ENCODE data around the gene TBCK.

Gene TBCK

DNA sequence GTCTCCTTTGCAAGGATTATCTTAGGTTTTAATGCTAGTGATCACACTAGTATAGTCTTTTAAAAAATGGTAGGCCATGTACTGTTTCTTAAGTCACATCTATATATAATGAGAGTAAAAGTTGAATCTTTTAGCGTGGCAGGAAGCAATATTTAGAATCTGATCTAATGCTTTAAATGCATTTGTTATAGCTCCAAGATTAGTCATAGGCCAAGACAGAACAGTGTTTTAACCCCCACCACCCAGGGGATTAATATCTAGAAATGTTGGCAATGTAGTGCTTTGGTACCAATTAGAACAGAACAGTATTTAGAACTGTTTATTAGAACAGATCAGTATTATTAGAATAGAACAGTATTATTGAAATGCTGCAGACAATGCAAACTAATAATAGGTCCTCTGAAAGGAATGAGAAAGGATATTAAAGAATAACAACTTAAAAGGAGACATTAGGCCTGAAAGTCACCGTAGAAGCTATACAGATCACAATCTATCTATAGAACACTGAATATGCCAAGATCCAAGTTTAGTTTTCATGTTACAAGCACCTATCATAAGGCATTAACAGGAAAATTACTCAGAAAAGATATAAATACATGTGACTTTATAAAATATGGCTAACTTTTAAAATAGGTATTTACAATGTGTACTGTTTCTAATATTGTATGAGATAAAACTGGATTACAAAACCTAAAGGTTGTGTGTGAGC, 274.6 kb downstream of the TBCK start:
- H3K4me3 ChIP-seq (ENCODE audit: low read length) = no peak overlapping the region
- TF ChIP-seq, protein P1, sequence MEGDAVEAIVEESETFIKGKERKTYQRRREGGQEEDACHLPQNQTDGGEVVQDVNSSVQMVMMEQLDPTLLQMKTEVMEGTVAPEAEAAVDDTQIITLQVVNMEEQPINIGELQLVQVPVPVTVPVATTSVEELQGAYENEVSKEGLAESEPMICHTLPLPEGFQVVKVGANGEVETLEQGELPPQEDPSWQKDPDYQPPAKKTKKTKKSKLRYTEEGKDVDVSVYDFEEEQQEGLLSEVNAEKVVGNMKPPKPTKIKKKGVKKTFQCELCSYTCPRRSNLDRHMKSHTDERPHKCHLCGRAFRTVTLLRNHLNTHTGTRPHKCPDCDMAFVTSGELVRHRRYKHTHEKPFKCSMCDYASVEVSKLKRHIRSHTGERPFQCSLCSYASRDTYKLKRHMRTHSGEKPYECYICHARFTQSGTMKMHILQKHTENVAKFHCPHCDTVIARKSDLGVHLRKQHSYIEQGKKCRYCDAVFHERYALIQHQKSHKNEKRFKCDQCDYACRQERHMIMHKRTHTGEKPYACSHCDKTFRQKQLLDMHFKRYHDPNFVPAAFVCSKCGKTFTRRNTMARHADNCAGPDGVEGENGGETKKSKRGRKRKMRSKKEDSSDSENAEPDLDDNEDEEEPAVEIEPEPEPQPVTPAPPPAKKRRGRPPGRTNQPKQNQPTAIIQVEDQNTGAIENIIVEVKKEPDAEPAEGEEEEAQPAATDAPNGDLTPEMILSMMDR (IDR thresholded peaks at IDR 0.05; ENCODE audit: insufficient read depth, low read depth, low read length, missing control alignments) = no peak
- DNase-seq (ENCODE audit: low read depth) = no peak

DNA sequence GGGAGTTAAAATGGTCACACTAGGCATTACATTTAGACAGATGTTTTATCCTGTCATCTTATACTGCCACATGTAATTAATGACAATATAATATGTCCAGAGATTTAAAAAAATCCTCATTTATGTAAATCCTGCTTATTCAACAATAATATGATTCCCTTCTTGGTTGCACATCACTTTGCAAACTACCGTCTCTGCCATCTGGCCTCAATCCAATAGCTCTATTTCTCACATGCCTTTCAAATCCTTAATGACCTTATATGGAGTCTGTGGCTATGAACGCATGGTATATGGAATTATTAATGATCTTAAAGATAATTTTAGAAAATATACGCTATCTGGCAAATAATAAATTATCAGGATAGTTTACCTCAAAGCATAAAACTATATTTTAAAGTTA, 276.2 kb downstream of the TBCK start:
- no peak overlapping the region for H3K4me3 ChIP-seq (ENCODE audit: low read length)
- DNase-seq (ENCODE audit: low read depth) = no peak
- TF ChIP-seq, protein P1 (IDR thresholded peaks at IDR 0.05; ENCODE audit: insufficient read depth, low read depth, low read length, missing control alignments) = no peak

DNA sequence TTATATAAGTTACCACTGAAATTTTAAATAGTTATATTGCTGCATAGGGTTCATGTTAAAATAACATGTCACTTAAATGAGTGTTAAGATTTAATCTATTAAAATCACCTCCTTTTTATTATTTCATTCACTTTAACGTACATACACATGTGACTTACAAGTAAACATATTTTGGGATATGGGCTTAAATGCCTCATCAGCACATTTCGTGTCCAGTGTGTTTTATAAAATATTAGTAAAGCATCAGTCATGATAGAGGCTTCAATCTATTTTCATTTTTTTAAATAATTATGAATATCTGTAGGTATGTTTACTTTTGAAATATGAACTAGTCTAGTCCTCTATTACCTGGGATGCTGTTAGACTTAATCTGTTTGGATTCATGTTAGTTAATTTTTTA, 277.1 kb downstream of the TBCK start:
- no peak for DNase-seq (ENCODE audit: low read depth)
- no peak overlapping the region for H3K4me3 ChIP-seq (ENCODE audit: low read length)
- TF ChIP-seq, protein P1 (IDR thresholded peaks at IDR 0.05; ENCODE audit: insufficient read depth, low read depth, low read length, missing control alignments) = no peak

DNA sequence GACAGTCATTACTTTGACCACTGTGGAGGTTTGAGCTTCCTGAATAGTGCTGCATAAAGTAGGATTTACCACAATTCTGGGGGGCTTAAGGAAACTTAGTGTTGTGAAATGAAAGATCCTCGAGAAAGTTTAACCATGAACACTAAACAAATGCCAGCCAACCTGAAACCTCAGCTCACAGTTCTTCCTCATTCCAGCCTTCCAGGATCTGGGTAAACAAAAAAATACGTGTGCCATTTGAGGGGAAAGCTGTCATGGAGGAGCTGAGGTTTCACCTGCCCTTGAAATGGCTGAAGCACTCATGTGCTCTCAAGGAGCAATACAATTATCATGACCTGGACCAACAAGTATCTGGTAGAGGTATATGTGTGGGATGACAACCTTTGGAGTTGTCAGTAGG, 278.0 kb downstream of the TBCK start:
- no peak for DNase-seq (ENCODE audit: low read depth)
- H3K4me3 ChIP-seq (ENCODE audit: low read length) = no peak overlapping the region
- TF ChIP-seq, protein P1 (IDR thresholded peaks at IDR 0.05; ENCODE audit: insufficient read depth, low read depth, low read length, missing control alignments) = no peak

DNA sequence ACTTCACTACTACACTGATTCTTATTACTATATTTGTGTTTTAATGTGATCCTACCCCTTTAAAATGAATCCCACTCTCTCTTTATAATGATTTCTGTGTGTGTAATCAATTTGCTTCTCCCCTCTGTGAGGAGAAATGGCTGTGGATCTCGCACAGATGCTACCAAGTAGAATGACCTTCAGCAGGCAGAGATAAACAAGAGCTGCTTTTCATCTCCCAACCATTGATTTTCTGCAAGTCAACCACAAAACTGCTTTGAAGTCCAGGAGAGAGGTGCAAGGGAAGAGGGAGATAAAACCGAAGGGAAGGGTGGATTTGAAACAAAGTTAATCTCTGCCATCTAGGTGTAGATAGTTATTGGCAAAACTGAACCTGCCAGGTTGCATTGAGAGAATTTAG, 279.2 kb downstream of the TBCK start:
- no peak for DNase-seq (ENCODE audit: low read depth)
- TF ChIP-seq, protein P1 (IDR thresholded peaks at IDR 0.05; ENCODE audit: insufficient read depth, low read depth, low read length, missing control alignments) = no peak
- H3K4me3 ChIP-seq (ENCODE audit: low read length) = no peak overlapping the region

DNA sequence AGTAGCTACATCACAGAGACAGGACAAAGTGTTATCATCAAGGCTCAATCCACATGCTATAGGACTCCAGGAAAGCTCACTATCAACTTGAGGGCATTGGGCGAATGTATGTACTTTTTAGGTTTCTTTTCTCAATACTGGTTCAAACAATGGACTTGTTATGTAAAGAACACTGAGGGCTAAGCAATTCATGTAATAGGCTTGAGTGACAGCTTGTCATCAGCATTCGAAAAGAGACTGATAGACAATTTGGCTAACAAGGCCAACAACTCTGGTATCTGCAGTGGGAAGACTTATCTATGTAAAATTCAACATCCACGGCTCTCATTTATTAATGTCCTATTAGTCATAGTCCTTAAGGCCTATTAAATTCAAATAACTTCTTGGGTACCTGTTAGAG, 279.7 kb downstream of the TBCK start:
- DNase-seq (ENCODE audit: low read depth) = no peak
- H3K4me3 ChIP-seq (ENCODE audit: low read length) = no peak overlapping the region
- TF ChIP-seq, protein P1 (IDR thresholded peaks at IDR 0.05; ENCODE audit: insufficient read depth, low read depth, low read length, missing control alignments) = no peak

DNA sequence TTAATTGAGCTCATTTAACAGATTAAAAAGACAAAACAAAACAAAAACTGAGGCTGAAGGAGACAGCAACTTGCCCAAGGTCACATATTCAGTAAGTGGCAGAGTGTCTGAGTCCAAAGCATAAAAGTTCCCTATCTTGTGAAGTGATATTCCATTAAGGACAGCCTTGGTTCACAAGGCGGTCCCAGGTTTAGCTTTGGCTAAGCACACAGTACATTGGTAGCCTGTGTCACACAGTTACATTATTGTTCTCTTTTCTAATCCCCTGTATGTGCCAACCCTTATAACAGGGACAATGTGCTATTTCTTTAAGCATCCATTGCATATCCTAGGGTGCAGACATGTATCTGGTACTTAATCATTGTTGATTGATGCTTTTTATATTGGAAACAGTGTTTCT, 280.8 kb downstream of the TBCK start:
- TF ChIP-seq, protein P1 (IDR thresholded peaks at IDR 0.05; ENCODE audit: insufficient read depth, low read depth, low read length, missing control alignments) = no peak
- no peak for DNase-seq (ENCODE audit: low read depth)
- H3K4me3 ChIP-seq (ENCODE audit: low read length) = no peak overlapping the region

Measured in epithelial cell of esophagus (primary cell).